GM12878 (cell line): ENCODE data around the gene GNLY. TPM values are rescaled to one million over a fixed set of nuclear protein-coding genes. Genes with fewer than 3 reads are reported as not detected.

Experiments
- ATAC-seq: fragments of 200-7000 bp; cut with Tn5 transposase; 3 replicates; pipeline ENCODE4 v1.9.1; 2020; ENCODE audit warnings: mild to moderate bottlenecking, moderate library complexity
- BruUV-seq: library from RNA; stranded (reverse); fragments of 400-500 nt; replicated peaks from 2 replicates; lab custom pipeline; 2021; lab: Mats Ljungman, UMichigan
- CTCF ChIA-PET: fragments of 300-600 bp; sonication (Branson Sonifier 250); formaldehyde crosslinking; extraction: SDS; loops from one replicate; lab custom pipeline; 2021; ENCODE audit warnings: inconsistent platforms; lab: Yijun Ruan, JAX
- POLR2A ChIA-PET: fragments of 350-600 bp; formaldehyde crosslinking; extraction: SDS; loops from one replicate; lab custom pipeline; 2021; ENCODE audit warnings: inconsistent platforms; lab: Charles Lee
- RAD21 ChIA-PET: fragments of 300-600 bp; sonication (Branson Sonifier 250); formaldehyde crosslinking; loops from one replicate; lab custom pipeline; 2023; ENCODE audit warnings: antibody characterized with exemption; ENCODE audit not compliant: unreplicated experiment; lab: Charles Lee
- SMC1A ChIA-PET: fragments of 300-600 bp; sonication (Branson Sonifier 250); formaldehyde crosslinking; loops from one replicate; lab custom pipeline; 2023; ENCODE audit not compliant: unreplicated experiment, uncharacterized antibody; lab: Charles Lee
- DNase-seq: peaks from one replicate; pipeline ENCODE4 v3.0.0-alpha.2; 2011; ENCODE audit warnings: low read depth, low spot score
- FAIRE-seq: peaks from 3 replicates; lab custom pipeline; 2011; peaks lifted over from hg19 to GRCh38; lab: Jason Lieb, UNC
- H2AFZ ChIP-seq: 2 replicates; pipeline ENCODE4 v1.6.0; 2011; ENCODE audit warnings: low read depth, low read length, control low read depth; ENCODE audit not compliant: control insufficient read depth
- H3K27ac ChIP-seq: 2 replicates; pipeline ENCODE4 v1.5.1; 2011; ENCODE audit warnings: control low read depth; ENCODE audit not compliant: control insufficient read depth, insufficient read depth
- H3K27me3 ChIP-seq, 2 experiments: replicated peaks in 1 of 2; 2 replicates each; pipeline versions ENCODE4 v1.6.0 to v1.6.1; 2011; ENCODE audit warnings: low read length in 1 of 2; ENCODE audit not compliant: control insufficient read depth in 2 of 2, insufficient read depth in 2 of 2
- H3K36me3 ChIP-seq, 2 experiments: 2 replicates each; pipeline ENCODE4 v1.5.1; 2011; ENCODE audit warnings: low read length in 1 of 2; ENCODE audit not compliant: control insufficient read depth in 2 of 2, insufficient read depth in 2 of 2
- H3K4me1 ChIP-seq: 2 replicates; pipeline ENCODE4 v1.6.1; 2011; ENCODE audit warnings: mild to moderate bottlenecking, low read length, moderate library complexity, mixed read lengths; ENCODE audit not compliant: control insufficient read depth, insufficient read depth
- H3K4me2 ChIP-seq: 2 replicates; pipeline ENCODE4 v1.6.0; 2011; ENCODE audit warnings: control low read depth; ENCODE audit not compliant: control insufficient read depth, insufficient read depth
- H3K4me3 ChIP-seq: fragments of 200-600 bp; sonication (generic); 2 replicates; pipeline ENCODE4 v1.5.1; 2016
- H3K79me2 ChIP-seq: 2 replicates; pipeline ENCODE4 v1.6.0; 2011; ENCODE audit warnings: low read length; ENCODE audit not compliant: control insufficient read depth, insufficient read depth
- H3K9ac ChIP-seq: 2 replicates; pipeline ENCODE4 v1.8.0; 2011; ENCODE audit warnings: low read length, control low read depth, mixed read lengths; ENCODE audit not compliant: control insufficient read depth, insufficient read depth
- H3K9me3 ChIP-seq: replicated peaks from 3 replicates; pipeline ENCODE4 v1.5.1; 2011; ENCODE audit warnings: mild to moderate bottlenecking, low read length; ENCODE audit not compliant: control insufficient read depth, insufficient read depth
- H4K20me1 ChIP-seq: 2 replicates; pipeline ENCODE4 v1.6.0; 2011; ENCODE audit not compliant: control insufficient read depth, insufficient read depth
- BHLHE40 ChIP-seq, 2 experiments: fragments of 450-650 bp in 1 of 2; IDR thresholded peaks; 2 replicates each; pipeline ENCODE4 v1.6.1; 2011 to 2017; ENCODE audit warnings: low read depth in 2 of 2, borderline replicate concordance in 1 of 2, improper control_type of control experiment in 1 of 2, low read length in 1 of 2, mild to moderate bottlenecking in 1 of 2
- BRCA1 ChIP-seq: IDR thresholded peaks from 2 replicates; pipeline ENCODE4 v1.6.1; 2011; ENCODE audit warnings: low read depth, low read length, improper control_type of control experiment
- EZH2 ChIP-seq: IDR thresholded peaks from 2 replicates; pipeline ENCODE4 v1.6.1; 2012; ENCODE audit warnings: low read depth, mild to moderate bottlenecking, control low read depth, inconsistent platforms, low read length, borderline replicate concordance; ENCODE audit not compliant: control insufficient read depth
- GABPA ChIP-seq: IDR thresholded peaks from 2 replicates; pipeline ENCODE4 v1.6.1; 2014; ENCODE audit warnings: antibody characterized with exemption, low read depth, mild to moderate bottlenecking, inconsistent platforms
- HDAC6 ChIP-seq: fragments of 200-600 bp; sonication (generic); IDR thresholded peaks from one replicate; pipeline ENCODE4 v1.8.0; 2017; ENCODE audit warnings: antibody characterized with exemption; ENCODE audit not compliant: unreplicated experiment
- IKZF2 ChIP-seq, 2 experiments: fragments of 450-650 bp; IDR thresholded peaks; 2 replicates each; pipeline ENCODE4 v1.6.1; 2017; ENCODE audit warnings: mild to moderate bottlenecking in 2 of 2, moderate library complexity in 2 of 2
- LARP7 ChIP-seq: fragments of 450-650 bp; IDR thresholded peaks from 2 replicates; pipeline ENCODE4 v1.6.1; 2017; ENCODE audit warnings: mild to moderate bottlenecking
- MYC ChIP-seq: IDR thresholded peaks from 2 replicates; pipeline ENCODE4 v1.6.1; 2011; ENCODE audit warnings: mild to moderate bottlenecking, low read length, moderate library complexity, inconsistent platforms; ENCODE audit not compliant: insufficient read depth, insufficient replicate concordance, insufficient read length, severe bottlenecking
- NBN ChIP-seq: fragments of 450-650 bp; IDR thresholded peaks from 2 replicates; pipeline ENCODE4 v1.6.1; 2016
- POLR2A ChIP-seq: IDR thresholded peaks from 2 replicates; pipeline ENCODE4 v1.6.1; 2011; ENCODE audit warnings: low read depth, mild to moderate bottlenecking, low read length
- POU2F2 ChIP-seq: IDR thresholded peaks from 3 replicates; pipeline ENCODE4 v1.6.1; 2011; ENCODE audit warnings: low read depth, mild to moderate bottlenecking, low read length, borderline replicate concordance
- RAD51 ChIP-seq: fragments of 450-650 bp; IDR thresholded peaks from 2 replicates; pipeline ENCODE4 v1.6.1; 2016; ENCODE audit warnings: moderate library complexity, mild to moderate bottlenecking, inconsistent platforms
- SIN3A ChIP-seq: IDR thresholded peaks from 2 replicates; pipeline ENCODE4 v1.6.1; 2012; ENCODE audit warnings: low read depth, low read length, improper control_type of control experiment
- SUPT20H ChIP-seq: IDR thresholded peaks from 2 replicates; pipeline ENCODE4 v1.6.1; 2011; ENCODE audit warnings: low read depth, mild to moderate bottlenecking, low read length, moderate library complexity, borderline replicate concordance; ENCODE audit not compliant: control insufficient read depth
- WGBS: methylation state at CpG from one replicate; pipeline ENCODE4 v1.1.6; 2016; ENCODE audit warnings: low lambda C conversion rate; ENCODE audit not compliant: insufficient replicate concordance, insufficient coverage; ENCODE audit errors: missing lambda C conversion rate; 5-methylcytosine and 5-hydroxymethylcytosine counted together
- in situ Hi-C: fragments of 300-500 bp; cut with MboI; formaldehyde crosslinking; loops from 9 replicates; pipeline ENCODE4 v1.14.3; 2018; ENCODE audit warnings: mixed read lengths
- intact Hi-C: fragments of 100-400 bp; cut with micrococcal nuclease; formaldehyde crosslinking; loops from one replicate; pipeline ENCODE4 v1.14.2; 2022; ENCODE audit not compliant: unreplicated experiment
- polyA plus RNA-seq, 11 experiments: library from polyadenylated mRNA; depleted of rRNA in 4 of 11; unstranded in 6 of 11; stranded (reverse) in 5 of 11; fragments of >200 nt; fragmentation: Nextera tagmentation in 4 of 11; fragmentation: Illumina TruSeq in 1 of 11; extraction: Ambion mirVana in 4 of 11; extraction: Trizol in 1 of 11; gene quantifications; 1 replicate in 1 of 11; 2 replicates in 10 of 11; pipeline versions ENCODE4 v1.2.1 to v1.2.3, GENCODE V29; 2011 to 2016; ENCODE audit warnings: inconsistent platforms in 2 of 11, missing spikeins in 2 of 11, low read depth in 1 of 11
- total RNA-seq, 4 experiments: library from RNA; depleted of rRNA in 3 of 4; stranded (reverse); fragments of >200 nt in 3 of 4; fragmentation: Illumina TruSeq in 1 of 4; extraction: Trizol in 1 of 4; gene quantifications; 2 replicates each; pipeline versions ENCODE4 v1.2.1 to v1.2.3, GENCODE V29; 2013 to 2021
- TF ChIP-seq, protein P1 (sequence below): fragments of 450-650 bp; IDR thresholded peaks from 2 replicates; pipeline ENCODE4 v1.6.1; 2018; ENCODE audit warnings: borderline replicate concordance, mild to moderate bottlenecking; ENCODE audit not compliant: partially characterized antibody
- TF ChIP-seq, protein P2 (sequence below): IDR thresholded peaks from 2 replicates; pipeline ENCODE4 v1.6.1; 2012; ENCODE audit warnings: low read depth, low read length, improper control_type of control experiment
- TF ChIP-seq, protein P3 (sequence below): fragments of 150-350 bp; IDR thresholded peaks from 2 replicates; pipeline ENCODE4 v1.6.1; 2014; ENCODE audit warnings: mild to moderate bottlenecking, low read depth, low read length

Gene GNLY
- total and polyA plus RNA-seq, 10 of the 15 experiments (the other 5 are each of a cell fraction or from before 2014, with no cell fraction given), result 0.18 to 0.42 TPM; not detected in 8

DNA sequence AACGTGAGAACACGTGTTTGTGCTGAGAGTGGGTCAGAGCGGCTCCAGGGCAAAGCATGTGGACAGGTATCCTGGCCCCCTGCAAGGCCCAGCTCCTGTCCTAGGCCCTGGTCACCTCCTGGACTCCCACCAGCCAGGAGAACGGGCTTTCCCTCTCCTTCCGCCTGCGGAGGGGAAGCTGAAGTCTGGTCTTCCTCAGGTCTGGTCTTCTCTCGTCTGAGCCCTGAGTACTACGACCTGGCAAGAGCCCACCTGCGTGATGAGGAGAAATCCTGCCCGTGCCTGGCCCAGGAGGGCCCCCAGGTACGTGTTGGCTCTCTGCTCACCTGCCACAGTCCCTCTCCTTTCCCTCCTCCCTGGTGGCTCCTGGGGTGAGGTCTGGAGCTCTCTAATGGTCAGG lies 963 bp downstream of the GNLY start:
- intact Hi-C loops, result no loop called here
- SMC1A ChIA-PET, result interaction anchor here (4.4 kb wide), 1 partner anchor 11 kb away, joined by 22 read pairs; no protein-coding TSS in a partner anchor
- no peak for FAIRE-seq
- no peak overlapping the region for H3K4me2 ChIP-seq
- RAD21 ChIA-PET, result interaction anchor here (1.8 kb wide), 1 partner anchor 12 kb away, joined by 3 read pairs; no protein-coding TSS in a partner anchor
- BruUV-seq, result no TSS peak
- no peak overlapping the region for H3K9ac ChIP-seq
- H3K9me3 ChIP-seq, result no peaks in the 10 kb centered on the region
- no peaks in the 10 kb centered on the region for H4K20me1 ChIP-seq
- H3K4me1 ChIP-seq, result no peaks in the 10 kb centered on the region
- WGBS, result 22% methylated on average over 11 of the region's 11 CpGs
- no peak for ATAC-seq
- POLR2A ChIA-PET, result no interaction called here
- H3K79me2 ChIP-seq, result no peaks in the 10 kb centered on the region
- no peak for DNase-seq
- no peaks in the 10 kb centered on the region for H3K27me3 ChIP-seq
- H3K4me3 ChIP-seq, result no peak overlapping the region
- in situ Hi-C loops, result no loop called here
- no peaks in the 10 kb centered on the region for H3K36me3 ChIP-seq
- no peak overlapping the region for H2AFZ ChIP-seq
- CTCF ChIA-PET, result interaction anchor here (2.1 kb wide), 1 partner anchor 12 kb away, joined by 7 read pairs; no protein-coding TSS in a partner anchor
- TF ChIP-seq SIN3A (no peak), GABPA (no peak), EZH2 (no peak), MYC (no peak), POLR2A (no peak), NBN (no peak), RAD51 (no peak), POU2F2 (no peak), BRCA1 (no peak), BHLHE40 (IDR thresholded peaks at IDR 0.05; ENCODE audit: borderline replicate concordance in 1 of 2, low read depth in 2 of 2, low read length in 1 of 2) (no peak), HDAC6 (no peak), IKZF2 (IDR thresholded peaks at IDR 0.05) (no peak), LARP7 (no peak), SUPT20H (no peak)
- TF ChIP-seq, protein P1, sequence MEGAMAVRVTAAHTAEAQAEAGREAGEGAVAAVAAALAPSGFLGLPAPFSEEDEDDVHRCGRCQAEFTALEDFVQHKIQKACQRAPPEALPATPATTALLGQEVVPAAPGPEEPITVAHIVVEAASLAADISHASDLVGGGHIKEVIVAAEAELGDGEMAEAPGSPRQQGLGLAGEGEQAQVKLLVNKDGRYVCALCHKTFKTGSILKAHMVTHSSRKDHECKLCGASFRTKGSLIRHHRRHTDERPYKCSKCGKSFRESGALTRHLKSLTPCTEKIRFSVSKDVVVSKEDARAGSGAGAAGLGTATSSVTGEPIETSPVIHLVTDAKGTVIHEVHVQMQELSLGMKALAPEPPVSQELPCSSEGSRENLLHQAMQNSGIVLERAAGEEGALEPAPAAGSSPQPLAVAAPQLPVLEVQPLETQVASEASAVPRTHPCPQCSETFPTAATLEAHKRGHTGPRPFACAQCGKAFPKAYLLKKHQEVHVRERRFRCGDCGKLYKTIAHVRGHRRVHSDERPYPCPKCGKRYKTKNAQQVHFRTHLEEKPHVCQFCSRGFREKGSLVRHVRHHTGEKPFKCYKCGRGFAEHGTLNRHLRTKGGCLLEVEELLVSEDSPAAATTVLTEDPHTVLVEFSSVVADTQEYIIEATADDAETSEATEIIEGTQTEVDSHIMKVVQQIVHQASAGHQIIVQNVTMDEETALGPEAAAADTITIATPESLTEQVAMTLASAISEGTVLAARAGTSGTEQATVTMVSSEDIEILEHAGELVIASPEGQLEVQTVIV, result no peak
- TF ChIP-seq, protein P2, sequence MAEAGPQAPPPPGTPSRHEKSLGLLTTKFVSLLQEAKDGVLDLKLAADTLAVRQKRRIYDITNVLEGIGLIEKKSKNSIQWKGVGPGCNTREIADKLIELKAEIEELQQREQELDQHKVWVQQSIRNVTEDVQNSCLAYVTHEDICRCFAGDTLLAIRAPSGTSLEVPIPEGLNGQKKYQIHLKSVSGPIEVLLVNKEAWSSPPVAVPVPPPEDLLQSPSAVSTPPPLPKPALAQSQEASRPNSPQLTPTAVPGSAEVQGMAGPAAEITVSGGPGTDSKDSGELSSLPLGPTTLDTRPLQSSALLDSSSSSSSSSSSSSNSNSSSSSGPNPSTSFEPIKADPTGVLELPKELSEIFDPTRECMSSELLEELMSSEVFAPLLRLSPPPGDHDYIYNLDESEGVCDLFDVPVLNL, result no peak
- TF ChIP-seq, protein P3, sequence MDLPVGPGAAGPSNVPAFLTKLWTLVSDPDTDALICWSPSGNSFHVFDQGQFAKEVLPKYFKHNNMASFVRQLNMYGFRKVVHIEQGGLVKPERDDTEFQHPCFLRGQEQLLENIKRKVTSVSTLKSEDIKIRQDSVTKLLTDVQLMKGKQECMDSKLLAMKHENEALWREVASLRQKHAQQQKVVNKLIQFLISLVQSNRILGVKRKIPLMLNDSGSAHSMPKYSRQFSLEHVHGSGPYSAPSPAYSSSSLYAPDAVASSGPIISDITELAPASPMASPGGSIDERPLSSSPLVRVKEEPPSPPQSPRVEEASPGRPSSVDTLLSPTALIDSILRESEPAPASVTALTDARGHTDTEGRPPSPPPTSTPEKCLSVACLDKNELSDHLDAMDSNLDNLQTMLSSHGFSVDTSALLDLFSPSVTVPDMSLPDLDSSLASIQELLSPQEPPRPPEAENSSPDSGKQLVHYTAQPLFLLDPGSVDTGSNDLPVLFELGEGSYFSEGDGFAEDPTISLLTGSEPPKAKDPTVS, result no peak
- TF ChIP-seq, all 136 proteins: peak for 0
- no peak overlapping the region for H3K27ac ChIP-seq
